Osteocyte (in vitro differentiated cells): Measurements from ENCODE around the gene DGKE. TPM values are rescaled to one million over a fixed set of nuclear protein-coding genes. Genes with fewer than 3 reads are reported as not detected.

Source experiments
- DNase-seq: peaks from one replicate; pipeline ENCODE4 v3.0.0; 2021; ENCODE audit warnings: mixed read lengths; ENCODE audit not compliant: unreplicated experiment; ENCODE audit errors: extremely low spot score
- H3K27ac Mint-ChIP-seq: one replicate; pipeline ENCODE4 v1.8.0; 2021; ENCODE audit warnings: mild to moderate bottlenecking, mixed read lengths; ENCODE audit not compliant: unreplicated experiment
- H3K27me3 Mint-ChIP-seq: one replicate; pipeline ENCODE4 v1.8.0; 2021; ENCODE audit warnings: mixed read lengths; ENCODE audit not compliant: unreplicated experiment
- H3K36me3 Mint-ChIP-seq: one replicate; pipeline ENCODE4 v1.8.0; 2021; ENCODE audit warnings: mixed read lengths; ENCODE audit not compliant: unreplicated experiment
- H3K4me1 Mint-ChIP-seq: one replicate; pipeline ENCODE4 v1.8.0; 2021; ENCODE audit warnings: mixed read lengths; ENCODE audit not compliant: unreplicated experiment
- H3K4me3 Mint-ChIP-seq: one replicate; pipeline ENCODE4 v1.8.0; 2021; ENCODE audit warnings: mild to moderate bottlenecking, moderate library complexity, mixed read lengths; ENCODE audit not compliant: unreplicated experiment
- H3K9me3 Mint-ChIP-seq: one replicate; pipeline ENCODE4 v1.8.0; 2021; ENCODE audit warnings: mixed read lengths; ENCODE audit not compliant: unreplicated experiment
- total RNA-seq: library from RNA; stranded (reverse); gene quantifications from 2 replicates; pipeline ENCODE4 v1.2.1, GENCODE V29; 2021
- TF ChIP-seq, protein P1 (sequence below): fragments of 200-600 bp; sonication (generic); IDR thresholded peaks from 2 replicates; pipeline ENCODE4 v1.5.0; 2021; ENCODE audit warnings: antibody characterized with exemption, mild to moderate bottlenecking, moderate library complexity

The DGKE gene
- total RNA-seq, 1 donor from 2014 or later: 6.6 TPM

DNA sequence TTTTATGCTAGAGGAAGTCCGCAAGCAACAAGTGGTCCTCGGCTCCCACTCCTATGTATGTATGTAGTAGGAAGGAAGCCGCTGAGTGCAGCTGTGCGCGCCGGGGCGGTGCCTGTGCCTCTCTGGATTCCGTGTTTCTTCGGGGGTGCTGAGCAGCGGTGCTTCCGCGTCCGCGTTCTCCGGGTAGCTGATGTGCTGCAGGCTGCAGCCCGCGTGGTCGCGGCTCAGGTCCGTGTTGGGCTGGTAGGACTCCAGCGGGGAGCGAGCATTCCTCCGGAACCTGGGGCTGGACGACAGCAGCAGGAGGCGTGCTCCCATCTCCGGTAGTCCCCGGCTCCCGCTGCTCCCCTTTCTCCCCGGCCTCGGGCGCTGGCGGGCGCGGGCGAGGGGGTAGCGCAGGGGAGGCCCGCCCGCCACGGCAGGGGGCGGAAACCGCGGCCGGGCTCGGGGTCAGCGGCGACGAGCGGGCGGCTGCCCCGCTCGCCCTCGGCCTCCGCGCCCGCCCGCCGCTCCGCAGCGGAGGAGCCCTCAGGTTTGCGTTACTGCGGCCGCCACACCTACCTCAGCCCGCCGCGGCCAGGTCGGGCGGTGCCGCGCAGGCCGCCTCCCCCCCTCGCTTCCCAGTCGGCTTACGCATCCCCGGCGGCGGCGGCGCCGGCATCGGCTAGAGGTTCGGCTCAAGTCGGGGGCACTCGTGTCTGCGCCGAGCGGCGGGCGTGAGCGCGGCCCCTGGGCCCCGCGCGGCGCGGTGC lies 718 bp upstream of the DGKE start:
- Mint-ChIP-seq H3K4me3 (peak overlapping the region; percentile 83), H3K27ac (peak overlapping the region; percentile 77)
- peak; percentile 86 for DNase-seq

DNA sequence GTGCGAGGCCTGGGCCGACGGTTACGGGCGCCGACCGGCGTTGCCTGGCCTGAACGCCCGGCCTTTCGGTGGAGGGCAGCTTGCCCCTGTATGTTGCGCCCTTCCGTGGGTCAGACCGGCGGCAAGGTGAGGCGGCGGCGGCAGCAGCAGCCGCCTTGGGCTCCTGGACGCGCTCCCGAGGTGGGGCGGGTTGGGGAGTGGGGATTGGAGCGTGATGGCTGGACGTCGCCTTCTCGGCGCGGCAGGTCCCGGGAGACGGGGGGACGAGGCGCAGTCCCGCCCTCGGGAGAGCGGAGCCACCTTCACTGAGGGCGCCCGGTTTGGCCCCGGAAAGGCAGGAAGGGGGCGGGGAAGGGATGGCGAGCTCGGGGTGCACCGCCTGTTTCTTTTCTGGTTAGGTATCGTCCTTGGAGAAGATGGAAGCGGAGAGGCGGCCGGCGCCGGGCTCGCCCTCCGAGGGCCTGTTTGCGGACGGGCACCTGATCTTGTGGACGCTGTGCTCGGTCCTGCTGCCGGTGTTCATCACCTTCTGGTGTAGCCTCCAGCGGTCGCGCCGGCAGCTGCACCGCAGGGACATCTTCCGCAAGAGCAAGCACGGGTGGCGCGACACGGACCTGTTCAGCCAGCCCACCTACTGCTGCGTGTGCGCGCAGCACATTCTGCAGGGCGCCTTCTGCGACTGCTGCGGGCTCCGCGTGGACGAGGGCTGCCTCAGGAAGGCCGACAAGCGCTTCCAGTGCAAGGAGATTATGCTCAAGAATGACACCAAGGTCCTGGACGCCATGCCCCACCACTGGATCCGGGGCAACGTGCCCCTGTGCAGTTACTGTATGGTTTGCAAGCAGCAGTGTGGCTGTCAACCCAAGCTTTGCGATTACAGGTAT lies 671 bp downstream of the DGKE start:
- H3K4me1 Mint-ChIP-seq: peaks cover 17% of the 10 kb centered on the region
- TF ChIP-seq, protein P1, sequence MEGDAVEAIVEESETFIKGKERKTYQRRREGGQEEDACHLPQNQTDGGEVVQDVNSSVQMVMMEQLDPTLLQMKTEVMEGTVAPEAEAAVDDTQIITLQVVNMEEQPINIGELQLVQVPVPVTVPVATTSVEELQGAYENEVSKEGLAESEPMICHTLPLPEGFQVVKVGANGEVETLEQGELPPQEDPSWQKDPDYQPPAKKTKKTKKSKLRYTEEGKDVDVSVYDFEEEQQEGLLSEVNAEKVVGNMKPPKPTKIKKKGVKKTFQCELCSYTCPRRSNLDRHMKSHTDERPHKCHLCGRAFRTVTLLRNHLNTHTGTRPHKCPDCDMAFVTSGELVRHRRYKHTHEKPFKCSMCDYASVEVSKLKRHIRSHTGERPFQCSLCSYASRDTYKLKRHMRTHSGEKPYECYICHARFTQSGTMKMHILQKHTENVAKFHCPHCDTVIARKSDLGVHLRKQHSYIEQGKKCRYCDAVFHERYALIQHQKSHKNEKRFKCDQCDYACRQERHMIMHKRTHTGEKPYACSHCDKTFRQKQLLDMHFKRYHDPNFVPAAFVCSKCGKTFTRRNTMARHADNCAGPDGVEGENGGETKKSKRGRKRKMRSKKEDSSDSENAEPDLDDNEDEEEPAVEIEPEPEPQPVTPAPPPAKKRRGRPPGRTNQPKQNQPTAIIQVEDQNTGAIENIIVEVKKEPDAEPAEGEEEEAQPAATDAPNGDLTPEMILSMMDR: no peak
- no peaks in the 10 kb centered on the region for H3K27me3 Mint-ChIP-seq
- H3K36me3 Mint-ChIP-seq: peaks cover 6% of the 10 kb centered on the region
- no peaks in the 10 kb centered on the region for H3K9me3 Mint-ChIP-seq
- peak overlapping the region; percentile 84 for H3K4me3 Mint-ChIP-seq
- DNase-seq: no peak
- H3K27ac Mint-ChIP-seq: peak overlapping the region; percentile 76

More for the DNA sequence above, 718 bp upstream of the DGKE start:
- Mint-ChIP-seq H3K36me3 (peaks cover 8% of the 10 kb centered on the region), H3K9me3 (no peaks in the 10 kb centered on the region), H3K27me3 (no peaks in the 10 kb centered on the region), H3K4me1 (peaks cover 17% of the 10 kb centered on the region)
- TF ChIP-seq, protein P1: no peak

DNA sequence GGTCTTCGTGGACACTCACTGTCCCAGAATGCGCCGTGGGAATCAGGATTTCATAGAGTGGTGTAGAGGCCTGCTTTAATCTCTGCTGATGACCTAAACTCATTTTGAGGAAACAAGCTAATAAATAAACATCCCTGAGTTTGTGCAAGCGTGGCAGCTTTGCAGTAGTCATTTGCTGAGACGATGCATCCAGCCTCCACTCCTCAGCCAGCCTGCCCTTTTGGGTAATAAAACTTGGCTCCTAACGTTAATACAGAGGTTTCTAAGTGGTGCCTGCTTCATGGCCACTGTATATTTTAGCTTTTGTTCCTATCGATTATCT lies 1.3 kb downstream of the DGKE start:
- Mint-ChIP-seq H3K9me3 (no peaks in the 10 kb centered on the region), H3K27ac (no peak overlapping the region), H3K4me3 (peak overlapping the region; percentile 84), H3K36me3 (peaks cover 6% of the 10 kb centered on the region), H3K4me1 (peaks cover 17% of the 10 kb centered on the region), H3K27me3 (no peaks in the 10 kb centered on the region)
- TF ChIP-seq, protein P1: no peak
- DNase-seq: no peak

GRCh38 chr17:56838687-56839086 lies 4.7 kb downstream of the DGKE start:
- Mint-ChIP-seq H3K27ac (no peak overlapping the region), H3K36me3 (peaks cover 8% of the 10 kb centered on the region), H3K4me3 (no peak overlapping the region), H3K9me3 (no peaks in the 10 kb centered on the region), H3K4me1 (peaks cover 8% of the 10 kb centered on the region), H3K27me3 (no peaks in the 10 kb centered on the region)
- TF ChIP-seq, protein P1: no peak
- DNase-seq: no peak

GRCh38 chr17:56842577-56842976 lies 8.6 kb downstream of the DGKE start:
- peaks cover 14% of the 10 kb centered on the region for H3K36me3 Mint-ChIP-seq
- DNase-seq: no peak
- H3K4me1 Mint-ChIP-seq: no peaks in the 10 kb centered on the region
- H3K27me3 Mint-ChIP-seq: no peaks in the 10 kb centered on the region
- no peak overlapping the region for H3K27ac Mint-ChIP-seq
- H3K4me3 Mint-ChIP-seq: no peak overlapping the region
- no peaks in the 10 kb centered on the region for H3K9me3 Mint-ChIP-seq
- TF ChIP-seq, protein P1: no peak
